PC-3 (cell line): ENCODE data around the gene HHIPL1.

Experiments used
- CTCF ChIP-seq: fragments of 300-600 bp; sonication (generic); conservative IDR thresholded peaks from 2 replicates; pipeline ENCODE4 v1.5.1; 2017; ENCODE audit warnings: antibody characterized with exemption, low read depth, mild to moderate bottlenecking, low read length
- EZH2 ChIP-seq: fragments of 300-600 bp; sonication (generic); IDR thresholded peaks from one replicate; pipeline ENCODE4 v1.6.1; 2017; ENCODE audit warnings: antibody characterized with exemption, mild to moderate bottlenecking, low read length; ENCODE audit not compliant: unreplicated experiment
- EZH2phosphoT487 ChIP-seq: fragments of 300-600 bp; sonication (generic); IDR thresholded peaks from 2 replicates; pipeline ENCODE4 v1.6.1; 2018; ENCODE audit warnings: mild to moderate bottlenecking, antibody characterized with exemption, low read length, borderline replicate concordance

- TF ChIP-seq CTCF: no peak
- TF ChIP-seq EZH2: no peak
- TF ChIP-seq EZH2phosphoT487: no peak
Observed at GRCh38 chr14:99689266-99690236, 44.6 kb downstream of the HHIPL1 start.
